ENCODE data around the gene HPCAL1. TPM values are rescaled to one million over a fixed set of nuclear protein-coding genes. Genes with fewer than 3 reads are reported as not detected.
A peak's percentile ranks its signal among the peaks of the same experiment; 100 is the strongest.

Gene HPCAL1
- total RNA-seq, 6 experiments from 2014 or later, result 36.3 to 60.3 (median 57.2) TPM

DNA sequence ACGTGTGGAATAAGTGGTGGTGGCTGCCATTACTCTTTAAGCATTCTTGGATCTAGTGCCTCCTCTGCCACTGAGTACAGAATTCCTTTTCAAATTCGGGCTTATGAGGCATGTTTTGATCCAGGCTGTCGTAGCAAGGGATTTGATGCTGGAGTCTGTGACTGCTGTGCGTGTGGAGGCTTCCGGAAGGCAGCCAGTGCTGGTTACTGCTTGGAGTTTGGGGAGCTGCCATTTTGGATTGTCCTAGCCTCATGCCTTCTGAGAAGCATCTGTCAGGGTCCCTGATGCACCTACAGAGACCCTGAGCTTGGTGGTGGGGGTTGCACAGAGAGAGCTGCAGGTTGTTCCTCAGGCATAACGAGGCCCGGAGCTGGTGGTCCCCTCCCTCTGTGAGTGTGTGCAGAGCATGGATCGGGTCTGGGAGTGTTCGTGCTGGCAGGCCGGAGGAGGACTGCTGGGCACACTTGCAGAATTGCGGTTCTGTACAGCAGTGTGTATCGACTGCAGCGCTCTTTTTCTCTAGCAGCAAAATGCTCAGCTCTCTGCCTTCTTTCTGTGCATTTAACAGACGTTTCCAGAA lies 7.7 kb downstream of the HPCAL1 start:
- Mint-ChIP-seq H3K27me3 (ENCODE audit: insufficient read depth) (no peaks in the 10 kb centered on the region), H3K36me3 (ENCODE audit: low read depth) (no peaks in the 10 kb centered on the region)

DNA sequence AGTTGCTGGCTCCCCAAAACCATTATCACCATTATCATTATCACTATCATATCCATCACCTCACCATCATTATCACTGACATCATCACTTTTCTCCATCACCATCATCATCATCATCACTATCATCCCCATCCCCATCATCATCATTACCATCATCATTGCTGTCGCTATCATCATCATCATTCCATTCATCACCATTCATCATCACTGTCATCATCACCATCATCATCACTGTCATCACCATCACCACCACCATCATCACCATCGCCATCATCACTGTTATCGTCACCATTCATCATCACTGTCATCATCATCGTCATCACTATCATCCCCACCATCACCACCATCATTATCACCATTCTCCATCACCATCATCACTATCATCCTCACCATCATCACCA lies 9.0 kb downstream of the HPCAL1 start:
- H3K4me1 Mint-ChIP-seq (ENCODE audit: low read depth), result peaks cover 7% of the 10 kb centered on the region
- no peaks in the 10 kb centered on the region for H3K36me3 Mint-ChIP-seq (ENCODE audit: low read depth)
- no peak for DNase-seq
- no peaks in the 10 kb centered on the region for H3K27me3 Mint-ChIP-seq (ENCODE audit: insufficient read depth)
- no peaks in the 10 kb centered on the region for H3K9me3 Mint-ChIP-seq
- no peak overlapping the region for H3K4me3 Mint-ChIP-seq
- H3K27ac Mint-ChIP-seq, result no peak overlapping the region
- TF ChIP-seq, protein P1, sequence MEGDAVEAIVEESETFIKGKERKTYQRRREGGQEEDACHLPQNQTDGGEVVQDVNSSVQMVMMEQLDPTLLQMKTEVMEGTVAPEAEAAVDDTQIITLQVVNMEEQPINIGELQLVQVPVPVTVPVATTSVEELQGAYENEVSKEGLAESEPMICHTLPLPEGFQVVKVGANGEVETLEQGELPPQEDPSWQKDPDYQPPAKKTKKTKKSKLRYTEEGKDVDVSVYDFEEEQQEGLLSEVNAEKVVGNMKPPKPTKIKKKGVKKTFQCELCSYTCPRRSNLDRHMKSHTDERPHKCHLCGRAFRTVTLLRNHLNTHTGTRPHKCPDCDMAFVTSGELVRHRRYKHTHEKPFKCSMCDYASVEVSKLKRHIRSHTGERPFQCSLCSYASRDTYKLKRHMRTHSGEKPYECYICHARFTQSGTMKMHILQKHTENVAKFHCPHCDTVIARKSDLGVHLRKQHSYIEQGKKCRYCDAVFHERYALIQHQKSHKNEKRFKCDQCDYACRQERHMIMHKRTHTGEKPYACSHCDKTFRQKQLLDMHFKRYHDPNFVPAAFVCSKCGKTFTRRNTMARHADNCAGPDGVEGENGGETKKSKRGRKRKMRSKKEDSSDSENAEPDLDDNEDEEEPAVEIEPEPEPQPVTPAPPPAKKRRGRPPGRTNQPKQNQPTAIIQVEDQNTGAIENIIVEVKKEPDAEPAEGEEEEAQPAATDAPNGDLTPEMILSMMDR (IDR thresholded peaks at IDR 0.05), result no peak

More for the DNA sequence above, 7.7 kb downstream of the HPCAL1 start:
- H3K9me3 Mint-ChIP-seq, result no peaks in the 10 kb centered on the region
- peaks cover 10% of the 10 kb centered on the region for H3K4me1 Mint-ChIP-seq (ENCODE audit: low read depth)
- no peak overlapping the region for H3K4me3 Mint-ChIP-seq
- no peak for DNase-seq
- no peak overlapping the region for H3K27ac Mint-ChIP-seq
- TF ChIP-seq, protein P1 (IDR thresholded peaks at IDR 0.05), result no peak

DNA sequence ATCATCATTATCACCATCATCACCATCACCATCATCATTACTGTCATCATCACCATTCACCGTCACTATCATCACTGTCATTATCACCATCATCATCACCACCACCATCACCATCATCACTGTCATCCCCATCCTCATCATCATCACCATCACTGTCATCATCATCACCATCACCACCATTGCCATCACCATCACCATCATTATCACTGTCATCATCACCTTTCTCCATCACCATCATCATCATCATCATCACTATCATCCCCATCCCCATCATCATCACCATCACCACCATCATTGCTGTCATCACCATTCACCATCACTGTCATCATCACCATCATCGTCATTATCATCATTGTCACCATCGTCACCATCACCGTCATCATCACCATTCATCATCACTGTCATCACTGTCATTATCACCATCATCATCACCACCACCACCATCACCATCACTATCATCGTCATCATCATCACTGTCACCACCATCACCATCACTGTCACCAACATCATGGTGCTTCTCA lies 9.8 kb downstream of the HPCAL1 start:
- TF ChIP-seq, protein P1 (IDR thresholded peaks at IDR 0.05), result no peak
- Mint-ChIP-seq H3K9me3 (no peaks in the 10 kb centered on the region), H3K4me1 (ENCODE audit: low read depth) (peaks cover 7% of the 10 kb centered on the region), H3K27me3 (ENCODE audit: insufficient read depth) (no peaks in the 10 kb centered on the region), H3K36me3 (ENCODE audit: low read depth) (no peaks in the 10 kb centered on the region), H3K4me3 (no peak overlapping the region), H3K27ac (no peak overlapping the region)
- DNase-seq, result no peak

DNA sequence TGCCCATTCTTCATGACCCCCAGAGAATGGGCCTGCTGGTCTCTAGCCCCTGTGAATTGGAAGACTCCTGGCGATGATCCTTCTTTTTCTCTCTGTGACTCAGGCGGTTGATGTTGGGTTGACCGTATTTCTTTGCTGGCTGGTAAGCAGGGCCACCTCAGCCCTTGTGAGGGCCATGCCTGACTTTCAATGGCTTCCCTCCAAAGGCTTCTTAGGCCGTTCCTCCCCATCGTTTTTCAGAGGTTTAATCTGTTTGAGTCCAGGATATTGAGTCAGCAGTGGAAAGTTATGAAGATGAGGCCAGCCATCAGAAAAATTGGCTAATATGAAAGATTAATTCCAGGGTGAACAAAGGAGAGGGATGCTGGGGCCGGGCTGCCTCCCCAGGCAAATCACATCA lies 13.6 kb downstream of the HPCAL1 start:
- peaks cover 7% of the 10 kb centered on the region for H3K9me3 Mint-ChIP-seq
- H3K4me1 Mint-ChIP-seq (ENCODE audit: low read depth), result peaks cover 7% of the 10 kb centered on the region
- no peak overlapping the region for H3K4me3 Mint-ChIP-seq
- H3K36me3 Mint-ChIP-seq (ENCODE audit: low read depth), result peaks cover 6% of the 10 kb centered on the region
- TF ChIP-seq, protein P1 (IDR thresholded peaks at IDR 0.05), result no peak
- H3K27me3 Mint-ChIP-seq (ENCODE audit: insufficient read depth), result no peaks in the 10 kb centered on the region
- peak overlapping the region; percentile 27; the same call in 1 of the 2 replicates for H3K27ac Mint-ChIP-seq
- no peak for DNase-seq

DNA sequence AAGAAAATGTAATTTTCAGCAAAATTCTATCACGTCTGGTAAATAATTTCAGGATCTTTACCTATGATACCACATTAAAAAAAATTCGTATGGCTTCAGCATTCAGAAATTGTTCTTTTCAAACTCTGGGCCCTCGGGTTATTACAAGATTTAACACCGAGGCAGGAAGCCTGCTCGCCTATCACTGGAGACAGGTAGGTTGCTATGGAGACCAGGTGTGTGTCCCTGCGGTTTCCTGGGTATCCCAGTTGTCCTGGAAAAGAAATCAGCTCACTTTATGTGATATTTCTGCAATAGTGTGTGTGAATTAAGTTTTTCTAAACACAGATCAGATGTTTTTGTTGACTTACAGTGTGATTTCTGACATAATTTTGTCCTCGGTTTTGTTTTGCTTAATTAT lies 14.2 kb downstream of the HPCAL1 start:
- peaks cover 11% of the 10 kb centered on the region for H3K9me3 Mint-ChIP-seq
- H3K27ac Mint-ChIP-seq, result no peak overlapping the region
- H3K4me1 Mint-ChIP-seq (ENCODE audit: low read depth), result peaks cover 7% of the 10 kb centered on the region
- TF ChIP-seq, protein P1 (IDR thresholded peaks at IDR 0.05), result no peak
- H3K36me3 Mint-ChIP-seq (ENCODE audit: low read depth), result peaks cover 12% of the 10 kb centered on the region
- H3K27me3 Mint-ChIP-seq (ENCODE audit: insufficient read depth), result no peaks in the 10 kb centered on the region
- no peak overlapping the region for H3K4me3 Mint-ChIP-seq
- DNase-seq, result no peak
